Endothelial cell of umbilical vein (primary cell): ENCODE measurements around the gene RGS6.

Experiments used
- CTCF ChIP-seq, 2 donors: IDR thresholded peaks; 1 replicate in 1 of 2; 2 replicates in 1 of 2; pipeline ENCODE4 v1.5.1; 2011; ENCODE audit warnings: low read length in 2 of 2, mild to moderate bottlenecking in 2 of 2, moderate library complexity in 2 of 2, control low read depth in 1 of 2, inconsistent platforms in 1 of 2, low read depth in 1 of 2; ENCODE audit not compliant: insufficient read depth in 1 of 2; ENCODE audit errors: extremely low read depth in 1 of 2
- EZH2 ChIP-seq: IDR thresholded peaks from 2 replicates; pipeline ENCODE4 v1.6.1; 2012; ENCODE audit warnings: borderline replicate concordance, low read depth, mild to moderate bottlenecking, moderate library complexity, low read length, inconsistent platforms; ENCODE audit not compliant: severe bottlenecking
- POLR2A ChIP-seq: IDR thresholded peaks from 2 replicates; pipeline ENCODE4 v1.6.1; 2012; ENCODE audit warnings: low read depth, mild to moderate bottlenecking, control low read depth, low read length
- POLR2AphosphoS5 ChIP-seq: IDR thresholded peaks from 2 replicates; pipeline ENCODE4 v1.6.1; 2012; ENCODE audit warnings: low read depth, mild to moderate bottlenecking, control low read depth, low read length, moderate library complexity; ENCODE audit not compliant: insufficient read depth

GRCh38 chr14:72434856-72435255 is 502.6 kb downstream of the RGS6 start:
- TF ChIP-seq CTCF (IDR thresholded peaks at IDR 0.05; ENCODE audit: extremely low read depth in 1 of 2, insufficient read depth in 1 of 2, low read depth in 1 of 2, low read length in 2 of 2) (no peak), EZH2 (no peak), POLR2A (no peak), POLR2AphosphoS5 (no peak)
